HG03460 (cell line): ENCODE results near the gene DNALI1.
A peak's percentile ranks its signal among the peaks of the same experiment; 100 is the strongest.
"Not testable (repeated sequence)": the region's sequence is repeated elsewhere in the genome, so short reads cannot be mapped to it uniquely, and the experiment has no call there.

Experiments
- ATAC-seq: cut with Tn5 transposase; IDR thresholded peaks from one replicate; pipeline ENCODE4 v1.9.1; 2021; ENCODE audit not compliant: unreplicated experiment

Gene DNALI1

GRCh38 chr1:37553927-37554808 lies 2.6 kb upstream of the DNALI1 start, which contains the start of gene SNIP1:
Gene SNIP1 (minus strand): TSS chr1:37554293. CDS start chr1:37554229, 64 bp downstream.
- peak; percentile 83 for ATAC-seq

GRCh38 chr1:37557402-37557801 lies 662 bp downstream of the DNALI1 start:
- no peak for ATAC-seq

- ATAC-seq: no peak
These were observed 1.7 kb downstream of the DNALI1 start for GRCh38 chr1:37558411-37558810.

GRCh38 chr1:37559080-37559479 lies 2.3 kb downstream of the DNALI1 start:
- ATAC-seq: no peak

GRCh38 chr1:37559957-37560379 lies 3.2 kb downstream of the DNALI1 start:
- not testable (repeated sequence) for ATAC-seq

GRCh38 chr1:37560401-37561132 lies 3.8 kb downstream of the DNALI1 start:
- ATAC-seq: no peak

- ATAC-seq: no peak
These were observed 4.7 kb downstream of the DNALI1 start for GRCh38 chr1:37561133-37562132.

- no peak for ATAC-seq
These were observed 6.2 kb downstream of the DNALI1 start for GRCh38 chr1:37562984-37563383.

- no peak for ATAC-seq
These were observed 8.2 kb downstream of the DNALI1 start for GRCh38 chr1:37564892-37565291.

GRCh38 chr1:37567023-37567422 lies 10.3 kb downstream of the DNALI1 start:
- no peak for ATAC-seq

GRCh38 chr1:37570528-37571334 lies 14.0 kb downstream of the DNALI1 start:
- ATAC-seq: no peak

GRCh38 chr1:37574834-37575480 lies 18.2 kb downstream of the DNALI1 start:
- no peak for ATAC-seq

- no peak for ATAC-seq
These were observed 19.0 kb downstream of the DNALI1 start for GRCh38 chr1:37575692-37576091.

GRCh38 chr1:37584544-37584943 lies 27.8 kb downstream of the DNALI1 start:
- not testable (repeated sequence) for ATAC-seq

GRCh38 chr1:37588939-37589338 lies 32.2 kb downstream of the DNALI1 start:
- no peak for ATAC-seq

- no peak for ATAC-seq
These were observed 37.0 kb downstream of the DNALI1 start for GRCh38 chr1:37593726-37594125.

- peak; percentile 91 for ATAC-seq
These were observed 38.9 kb downstream of the DNALI1 start, which contains the start of gene GNL2 for GRCh38 chr1:37595440-37596181. Gene GNL2 (minus strand): TSS chr1:37595937. CDS start chr1:37595822, 115 bp downstream.

GRCh38 chr1:37596182-37596667 lies 39.5 kb downstream of the DNALI1 start:
- ATAC-seq: peak; percentile 6
